ENCODE data around the gene OR1C1. TPM values are rescaled to one million over a fixed set of nuclear protein-coding genes. Genes with fewer than 3 reads are reported as not detected.

The OR1C1 gene, protein sequence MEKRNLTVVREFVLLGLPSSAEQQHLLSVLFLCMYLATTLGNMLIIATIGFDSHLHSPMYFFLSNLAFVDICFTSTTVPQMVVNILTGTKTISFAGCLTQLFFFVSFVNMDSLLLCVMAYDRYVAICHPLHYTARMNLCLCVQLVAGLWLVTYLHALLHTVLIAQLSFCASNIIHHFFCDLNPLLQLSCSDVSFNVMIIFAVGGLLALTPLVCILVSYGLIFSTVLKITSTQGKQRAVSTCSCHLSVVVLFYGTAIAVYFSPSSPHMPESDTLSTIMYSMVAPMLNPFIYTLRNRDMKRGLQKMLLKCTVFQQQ
- not detected in 2 replicates for total RNA-seq

DNA sequence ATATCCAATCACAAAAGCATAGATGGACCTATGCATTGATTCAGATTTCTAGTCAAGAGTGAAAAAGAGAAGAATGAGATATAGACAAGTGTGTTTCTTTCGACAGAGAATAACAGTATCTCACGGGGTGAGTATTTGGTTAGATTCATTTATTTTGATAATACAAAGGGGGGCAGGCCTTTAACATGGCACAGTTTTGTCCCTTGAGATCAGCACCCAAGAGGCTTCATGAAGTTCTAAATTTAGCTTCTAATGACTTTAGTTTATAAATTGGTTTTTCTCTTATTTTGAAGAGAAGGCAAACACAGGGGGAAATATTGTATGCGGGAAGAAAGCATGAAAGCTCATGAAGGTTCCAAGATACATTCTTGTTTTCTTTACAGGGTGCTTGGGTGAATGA is at the start of gene OR1C1:
Gene OR1C1, minus strand, starts transcription at position 101 of the 400 bp plus-strand sequence. CDS start 2,150 bp downstream, outside the sequence.

DNA sequence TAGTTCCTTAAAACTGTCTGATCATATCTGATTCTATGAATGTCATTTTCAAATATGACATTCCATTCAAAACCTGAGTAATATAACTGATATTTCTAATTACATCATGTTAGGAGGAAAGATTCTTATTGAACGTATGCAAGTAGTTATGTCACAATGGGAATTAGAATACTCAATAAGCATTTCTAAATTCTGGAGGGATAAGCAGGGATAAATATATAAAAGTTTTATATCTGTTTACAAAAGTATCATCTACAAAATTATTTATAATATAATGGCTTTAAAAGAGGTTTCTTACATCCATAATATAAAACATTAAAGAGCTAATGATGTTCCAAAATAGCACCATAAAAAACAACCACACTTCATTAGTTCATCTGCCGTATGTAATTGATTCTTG is 12.3 kb downstream of the OR1C1 start, which contains the start of gene OR14A2:
Gene OR14A2, minus strand, starts transcription at position 101 of the 400 bp plus-strand sequence.

DNA sequence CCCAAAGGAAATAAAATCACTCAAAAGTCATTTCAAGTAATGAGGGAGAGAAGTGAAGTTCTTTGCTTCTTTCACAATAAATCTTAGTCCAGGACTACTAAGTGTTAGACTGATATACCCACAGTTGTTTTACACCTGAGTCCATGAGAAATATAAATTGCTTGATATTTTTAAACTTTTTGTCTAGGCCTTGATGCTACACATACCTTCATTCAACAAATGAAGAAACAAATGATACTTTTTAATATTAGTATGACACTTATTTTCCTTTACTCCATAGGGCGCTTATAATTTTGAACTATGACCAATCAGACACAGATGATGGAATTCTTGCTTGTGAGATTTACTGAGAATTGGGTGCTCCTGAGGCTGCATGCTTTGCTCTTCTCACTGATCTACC is 22.0 kb downstream of the OR1C1 start, which contains the start of gene OR14K1:
Gene OR14K1, plus strand, starts transcription at position 301 of the 400 bp plus-strand sequence. Its CDS starts 0 bp downstream, at position 301.

DNA sequence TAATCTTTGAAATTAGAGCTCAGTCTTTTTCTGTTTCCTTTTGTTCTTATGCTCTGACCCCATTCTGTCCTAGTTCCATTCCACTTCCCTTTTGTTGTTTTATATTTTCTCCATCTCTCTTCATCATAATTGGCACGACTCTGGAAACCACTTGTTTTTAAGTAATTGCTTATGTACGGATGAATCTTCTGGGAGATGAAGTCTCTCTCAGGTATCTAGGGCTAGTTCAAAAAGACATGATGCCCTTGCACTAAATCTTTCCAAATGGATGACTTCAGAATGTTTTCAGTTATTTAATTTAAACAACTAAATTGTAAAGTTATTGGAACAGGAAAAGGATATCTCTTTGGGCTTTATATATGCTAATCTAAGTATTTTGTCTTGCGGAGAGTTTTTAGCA is 43.8 kb downstream of the OR1C1 start, which contains the start of gene OR6F1:
Gene OR6F1, minus strand, starts transcription at position 101 of the 400 bp plus-strand sequence. CDS start 3,891 bp downstream, outside the sequence.

Other genes starting within 250 kb of the OR1C1 start
- gene OR2C3, start 224.1 kb downstream of the OR1C1 start, total RNA-seq: under 0.01 TPM in 1 of 2 replicates, not detected in the other
- not detected in 2 replicates for gene GCSAML, start 211.4 kb downstream of the OR1C1 start, total RNA-seq
- gene OR2G2, start 172.2 kb downstream of the OR1C1 start, total RNA-seq: not detected in 2 replicates
- not detected in 2 replicates for gene OR2G3, start 155.0 kb downstream of the OR1C1 start, total RNA-seq
- gene OR13G1, start 80.8 kb downstream of the OR1C1 start, total RNA-seq: not detected in 2 replicates
- gene OR6F1, start 43.9 kb downstream of the OR1C1 start, total RNA-seq: not detected in 2 replicates
- not detected in 2 replicates for gene OR14K1, start 21.9 kb downstream of the OR1C1 start, total RNA-seq
- not detected in 2 replicates for gene OR14A2, start 12.4 kb downstream of the OR1C1 start, total RNA-seq
- gene OR14A16, start 63.6 kb upstream of the OR1C1 start, total RNA-seq: not detected in 2 replicates
- not detected in 2 replicates for gene OR11L1, start 81.3 kb upstream of the OR1C1 start, total RNA-seq
- gene TRIM58, start 96.6 kb upstream of the OR1C1 start, total RNA-seq: 4.1 and 4.4 TPM in 2 replicates
- gene OR2W3, start 135.0 kb upstream of the OR1C1 start, total RNA-seq: 1.1 and 4.2 TPM in 2 replicates
- not detected in 2 replicates for gene OR2T8, start 159.7 kb upstream of the OR1C1 start, total RNA-seq
- gene OR2AJ1, start 164.3 kb upstream of the OR1C1 start, total RNA-seq: 0.13 TPM in 1 of 2 replicates, not detected in the other
- not detected in 2 replicates for gene OR2L8, start 188.3 kb upstream of the OR1C1 start, total RNA-seq
- not detected in 2 replicates for gene OR2AK2, start 204.7 kb upstream of the OR1C1 start, total RNA-seq

Measured in mesangial cell (primary cell).